ENCODE measurements around the gene PLCG2. TPM values are rescaled to one million over a fixed set of nuclear protein-coding genes. Genes with fewer than 3 reads are reported as not detected.

The PLCG2 gene
- total RNA-seq, 6 experiments from 2014 or later, result 0.14 to 0.61 (median 0.27) TPM

DNA sequence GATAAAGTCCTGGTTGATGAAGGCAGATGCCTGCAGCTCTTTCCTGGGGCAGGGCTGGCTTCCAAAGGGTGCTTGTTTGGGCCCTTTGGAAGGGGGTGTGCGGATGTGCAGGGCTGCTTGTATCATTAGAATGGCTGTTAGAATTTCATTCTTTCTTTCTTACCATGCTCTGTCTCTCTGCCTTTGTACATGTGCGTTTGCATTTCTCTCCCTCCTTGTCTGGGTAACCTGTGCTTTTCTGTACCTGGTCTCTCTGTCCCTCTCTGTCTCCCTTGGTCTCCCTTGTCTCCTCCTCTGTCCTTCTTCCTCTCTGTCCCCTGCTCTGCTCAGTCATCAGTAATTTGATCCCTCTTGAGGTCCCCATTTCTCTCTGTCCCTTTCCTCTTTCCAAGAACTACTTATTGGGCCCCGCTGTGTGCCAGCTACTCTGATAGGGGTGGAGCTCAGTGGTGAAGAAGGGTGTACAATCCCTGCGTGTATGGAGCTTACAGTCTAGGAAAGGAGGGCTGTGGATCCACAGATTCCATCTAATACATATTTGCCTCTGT is 69.3 kb downstream of the PLCG2 start:
- no peaks in the 10 kb centered on the region for H3K4me1 Mint-ChIP-seq (ENCODE audit: low read depth)
- TF ChIP-seq, protein P1, sequence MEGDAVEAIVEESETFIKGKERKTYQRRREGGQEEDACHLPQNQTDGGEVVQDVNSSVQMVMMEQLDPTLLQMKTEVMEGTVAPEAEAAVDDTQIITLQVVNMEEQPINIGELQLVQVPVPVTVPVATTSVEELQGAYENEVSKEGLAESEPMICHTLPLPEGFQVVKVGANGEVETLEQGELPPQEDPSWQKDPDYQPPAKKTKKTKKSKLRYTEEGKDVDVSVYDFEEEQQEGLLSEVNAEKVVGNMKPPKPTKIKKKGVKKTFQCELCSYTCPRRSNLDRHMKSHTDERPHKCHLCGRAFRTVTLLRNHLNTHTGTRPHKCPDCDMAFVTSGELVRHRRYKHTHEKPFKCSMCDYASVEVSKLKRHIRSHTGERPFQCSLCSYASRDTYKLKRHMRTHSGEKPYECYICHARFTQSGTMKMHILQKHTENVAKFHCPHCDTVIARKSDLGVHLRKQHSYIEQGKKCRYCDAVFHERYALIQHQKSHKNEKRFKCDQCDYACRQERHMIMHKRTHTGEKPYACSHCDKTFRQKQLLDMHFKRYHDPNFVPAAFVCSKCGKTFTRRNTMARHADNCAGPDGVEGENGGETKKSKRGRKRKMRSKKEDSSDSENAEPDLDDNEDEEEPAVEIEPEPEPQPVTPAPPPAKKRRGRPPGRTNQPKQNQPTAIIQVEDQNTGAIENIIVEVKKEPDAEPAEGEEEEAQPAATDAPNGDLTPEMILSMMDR (IDR thresholded peaks at IDR 0.05), result no peak
- no peak overlapping the region for H3K27ac Mint-ChIP-seq
- peaks cover 21% of the 10 kb centered on the region for H3K27me3 Mint-ChIP-seq (ENCODE audit: insufficient read depth)
- no peak overlapping the region for H3K4me3 Mint-ChIP-seq
- no peak for DNase-seq
- H3K36me3 Mint-ChIP-seq (ENCODE audit: low read depth), result no peaks in the 10 kb centered on the region
- H3K9me3 Mint-ChIP-seq, result no peaks in the 10 kb centered on the region

DNA sequence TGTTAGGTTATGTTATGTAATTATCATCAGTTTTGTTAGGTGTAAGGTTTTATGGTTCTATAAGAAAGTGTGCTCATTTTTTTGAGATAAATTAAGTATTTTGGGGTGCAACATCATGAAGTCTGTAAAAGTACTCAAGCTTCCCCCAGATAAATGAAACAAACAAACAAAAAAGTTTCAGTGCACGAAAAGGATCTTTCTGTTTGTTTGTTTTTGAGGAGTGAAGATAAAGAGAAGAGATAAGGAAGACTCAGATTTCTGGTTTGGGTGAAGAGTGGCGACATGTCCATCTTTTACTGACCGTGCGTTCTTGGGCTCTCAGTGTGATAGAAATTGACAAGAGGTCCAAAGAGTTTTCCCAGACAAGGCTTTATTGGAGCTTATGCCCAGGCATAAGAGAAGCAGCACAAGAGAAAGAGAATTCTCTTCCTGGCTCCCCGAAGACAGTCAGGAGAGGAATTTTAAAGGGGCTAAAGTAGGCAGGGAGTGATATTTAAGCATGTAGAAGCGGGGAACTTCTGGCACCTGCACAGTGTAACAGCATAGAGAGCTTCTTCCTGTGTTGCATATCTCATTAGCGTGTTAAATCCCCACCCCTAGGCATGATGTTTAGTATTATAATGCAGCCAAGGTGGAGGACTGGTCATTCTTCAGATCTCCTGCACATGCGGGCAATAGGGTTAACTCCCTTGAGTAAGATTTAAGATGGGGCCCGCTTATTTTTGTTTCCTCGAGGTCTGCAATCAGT is 71.3 kb downstream of the PLCG2 start:
- Mint-ChIP-seq H3K9me3 (no peaks in the 10 kb centered on the region), H3K4me1 (ENCODE audit: low read depth) (no peaks in the 10 kb centered on the region), H3K27ac (no peak overlapping the region), H3K27me3 (ENCODE audit: insufficient read depth) (peaks cover 18% of the 10 kb centered on the region), H3K36me3 (ENCODE audit: low read depth) (no peaks in the 10 kb centered on the region), H3K4me3 (no peak overlapping the region)
- TF ChIP-seq, protein P1 (IDR thresholded peaks at IDR 0.05), result no peak
- no peak for DNase-seq

DNA sequence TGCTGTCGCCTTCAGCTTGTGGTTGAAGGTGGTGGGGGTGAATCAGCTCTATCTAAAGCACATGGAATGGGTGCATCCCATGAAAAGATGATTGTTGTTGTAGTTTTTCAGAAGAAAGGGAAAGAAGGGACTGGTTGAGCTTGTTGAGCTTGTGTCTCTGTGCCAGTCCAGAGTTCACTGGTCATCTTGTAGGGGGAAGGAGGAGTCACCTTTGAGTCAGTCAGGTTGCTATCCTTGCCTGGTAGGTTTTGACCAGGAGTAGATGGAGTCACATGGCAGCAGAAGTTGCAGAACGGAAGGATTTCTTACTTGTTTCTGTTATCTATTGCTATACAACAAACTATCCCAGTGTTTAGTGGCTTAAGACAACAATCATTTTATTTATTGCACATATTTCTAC is 73.3 kb downstream of the PLCG2 start:
- no peaks in the 10 kb centered on the region; the same call in 1 of the 2 replicates for H3K9me3 Mint-ChIP-seq
- H3K27ac Mint-ChIP-seq, result no peak overlapping the region
- H3K4me1 Mint-ChIP-seq (ENCODE audit: low read depth), result no peaks in the 10 kb centered on the region
- H3K27me3 Mint-ChIP-seq (ENCODE audit: insufficient read depth), result peaks cover 20% of the 10 kb centered on the region
- TF ChIP-seq, protein P1 (IDR thresholded peaks at IDR 0.05), result no peak
- no peak for DNase-seq
- no peaks in the 10 kb centered on the region for H3K36me3 Mint-ChIP-seq (ENCODE audit: low read depth)
- H3K4me3 Mint-ChIP-seq, result no peak overlapping the region

DNA sequence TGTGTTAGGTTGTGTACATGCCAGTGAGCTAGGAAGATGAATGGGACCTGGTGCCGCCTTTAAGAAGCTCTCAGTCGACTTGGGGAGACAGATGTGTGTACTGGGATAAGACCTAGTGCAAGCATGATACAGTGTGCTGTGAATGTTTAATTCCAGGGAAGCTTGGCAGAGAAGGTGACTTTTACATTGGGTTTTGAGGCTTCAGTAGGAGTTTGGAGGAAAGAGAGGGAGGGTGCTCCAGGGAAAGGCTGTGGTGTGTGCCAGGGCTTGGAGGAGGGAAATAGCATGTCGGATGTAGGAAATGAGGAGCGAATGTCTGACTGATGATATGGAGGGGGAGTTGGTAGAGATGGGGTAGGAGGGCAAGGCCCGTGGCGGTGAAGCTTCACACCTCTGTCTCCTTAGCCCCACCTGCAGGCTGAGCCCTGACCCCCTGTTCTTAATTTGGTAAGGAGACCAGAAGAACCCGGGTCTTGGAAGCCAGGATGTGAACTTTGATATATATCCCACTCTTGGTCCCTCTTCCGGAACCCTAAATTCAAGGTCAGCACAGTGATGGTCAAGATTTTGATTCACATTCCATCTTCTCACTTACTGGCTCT is 76.6 kb downstream of the PLCG2 start:
- Mint-ChIP-seq H3K9me3 (no peaks in the 10 kb centered on the region; the same call in 1 of the 2 replicates), H3K27ac (no peak overlapping the region), H3K4me1 (ENCODE audit: low read depth) (no peaks in the 10 kb centered on the region), H3K27me3 (ENCODE audit: insufficient read depth) (peaks cover 12% of the 10 kb centered on the region), H3K36me3 (ENCODE audit: low read depth) (no peaks in the 10 kb centered on the region), H3K4me3 (no peak overlapping the region)
- DNase-seq, result no peak
- TF ChIP-seq, protein P1 (IDR thresholded peaks at IDR 0.05), result no peak

DNA sequence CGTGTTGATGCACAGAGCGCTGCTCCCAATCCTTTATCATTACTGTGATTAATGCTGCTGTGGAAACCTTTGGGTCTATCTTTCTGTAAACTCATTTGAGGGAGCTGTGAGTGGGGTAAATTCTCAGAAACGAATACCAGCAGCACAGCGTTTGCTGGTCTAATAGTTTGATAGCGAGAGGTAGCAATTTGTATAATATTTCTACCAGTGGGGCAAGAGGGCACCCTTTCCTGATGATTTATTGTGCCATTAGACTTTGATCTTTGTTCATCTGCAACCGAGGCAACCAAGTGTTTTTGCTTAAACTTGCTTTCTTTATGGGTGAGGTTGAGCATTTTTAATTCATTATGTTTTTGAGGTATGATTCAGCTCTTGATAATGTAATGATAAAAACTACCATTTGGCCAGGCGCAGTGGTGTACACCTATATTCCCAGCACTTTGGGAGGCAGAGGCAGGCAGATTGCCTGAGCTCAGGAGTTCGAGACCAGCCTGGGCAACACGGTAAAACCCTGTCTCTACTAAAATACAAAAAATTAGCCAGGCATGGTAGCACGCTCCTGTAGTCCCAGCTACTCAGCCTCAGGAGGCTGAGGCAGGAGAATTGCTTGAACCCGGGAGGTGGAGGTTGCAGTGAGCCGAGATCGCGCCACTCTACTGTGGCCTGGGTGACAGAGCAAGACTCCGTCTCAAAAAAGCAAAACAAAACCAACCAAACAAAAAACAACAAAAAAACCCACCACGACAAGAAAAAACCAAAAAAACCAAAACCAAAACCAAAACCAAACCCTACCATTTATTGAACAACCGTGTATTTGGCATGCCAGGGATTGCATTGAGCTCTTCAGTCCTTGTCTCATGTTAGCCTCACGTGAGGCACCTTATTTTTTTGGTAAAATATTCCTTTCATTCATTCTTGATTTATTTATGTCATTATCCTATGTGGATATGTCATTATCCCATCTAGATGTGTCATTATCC is 81.5 kb downstream of the PLCG2 start:
- Mint-ChIP-seq H3K4me3 (no peak overlapping the region), H3K4me1 (ENCODE audit: low read depth) (no peaks in the 10 kb centered on the region), H3K9me3 (no peaks in the 10 kb centered on the region; the same call in 1 of the 2 replicates), H3K27me3 (ENCODE audit: insufficient read depth) (peaks cover 21% of the 10 kb centered on the region), H3K27ac (no peak overlapping the region), H3K36me3 (ENCODE audit: low read depth) (no peaks in the 10 kb centered on the region)
- DNase-seq, result no peak
- TF ChIP-seq, protein P1 (IDR thresholded peaks at IDR 0.05), result no peak
